RWPE1 (cell line): ENCODE data around the gene RCC2.
A peak's percentile ranks its signal among the peaks of the same experiment; 100 is the strongest.

Source experiments
- CTCF ChIA-PET: fragments of 350-600 bp; sonication (Branson Sonifier 250); formaldehyde crosslinking; extraction: SDS; loops from one replicate; lab custom pipeline; 2021; lab: Yijun Ruan, JAX
- POLR2A ChIA-PET: fragments of 400-600 bp; formaldehyde crosslinking; extraction: SDS; loops from one replicate; lab custom pipeline; 2020; ENCODE audit warnings: antibody characterized with exemption; ENCODE audit not compliant: low non-redundant PET; lab: Yijun Ruan, JAX
- DNase-seq: peaks from one replicate; pipeline ENCODE4 v3.0.0; 2012; ENCODE audit warnings: low spot score
- H3K27ac ChIP-seq: fragments of 450-650 bp; 2 replicates; pipeline ENCODE4 v1.5.1; 2017
- CTCF ChIP-seq: fragments of 450-650 bp; conservative IDR thresholded peaks from 2 replicates; pipeline ENCODE4 v1.5.1; 2017; ENCODE audit warnings: low read depth, mild to moderate bottlenecking

Gene RCC2

DNA sequence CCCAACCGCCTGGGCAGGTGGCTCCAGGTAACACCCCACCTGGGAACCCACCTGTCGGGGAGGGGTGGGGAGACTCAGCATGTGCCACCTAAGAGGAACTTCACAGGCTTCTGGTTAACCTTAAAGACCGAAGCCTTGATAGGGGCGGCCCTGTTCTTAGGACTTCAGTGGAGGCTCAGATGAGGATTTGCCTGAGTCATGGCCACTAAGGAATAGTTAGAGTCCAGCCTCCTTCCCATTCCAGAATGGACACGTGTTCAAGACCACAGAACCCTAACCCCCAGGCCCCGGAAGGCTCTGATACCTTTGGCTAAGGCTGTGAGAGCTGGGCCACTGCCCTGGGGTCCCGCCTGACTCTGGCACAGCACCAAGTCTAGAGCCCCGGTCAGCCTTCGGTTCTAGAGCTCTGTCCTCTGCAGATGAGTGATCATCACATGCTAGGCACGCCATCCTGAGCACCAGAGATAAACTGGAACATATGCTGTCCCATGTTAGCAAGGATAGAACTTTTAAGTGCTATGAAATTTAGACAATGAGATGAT, 47.2 kb downstream of the RCC2 start:
- TF ChIP-seq CTCF: no peak
- POLR2A ChIA-PET: no interaction called here
- no peak overlapping the region for H3K27ac ChIP-seq
- CTCF ChIA-PET: no interaction called here
- no peak for DNase-seq

DNA sequence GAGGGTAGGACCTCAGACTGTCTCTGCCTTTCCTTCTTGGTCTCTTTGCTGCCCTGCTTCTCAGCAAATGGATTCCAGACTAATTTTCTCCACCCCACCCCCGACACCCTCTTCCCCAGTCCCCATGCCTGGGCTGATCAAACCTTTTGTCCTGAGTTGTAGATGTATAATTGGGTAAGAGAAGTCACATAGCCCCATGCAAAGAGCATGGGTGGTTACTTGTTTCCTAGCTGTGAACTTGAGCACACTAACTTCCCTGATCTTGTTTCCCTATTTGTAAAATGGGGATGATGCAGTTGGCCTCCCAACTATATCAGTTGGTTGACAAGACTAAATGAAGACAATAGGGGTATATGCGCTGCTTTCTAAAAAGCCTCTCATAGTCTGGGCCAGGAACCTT, 58.3 kb downstream of the RCC2 start:
- DNase-seq: no peak
- no peak for TF ChIP-seq CTCF
- ChIA-PET CTCF (no interaction called here), POLR2A (no interaction called here)
- no peak overlapping the region for H3K27ac ChIP-seq

DNA sequence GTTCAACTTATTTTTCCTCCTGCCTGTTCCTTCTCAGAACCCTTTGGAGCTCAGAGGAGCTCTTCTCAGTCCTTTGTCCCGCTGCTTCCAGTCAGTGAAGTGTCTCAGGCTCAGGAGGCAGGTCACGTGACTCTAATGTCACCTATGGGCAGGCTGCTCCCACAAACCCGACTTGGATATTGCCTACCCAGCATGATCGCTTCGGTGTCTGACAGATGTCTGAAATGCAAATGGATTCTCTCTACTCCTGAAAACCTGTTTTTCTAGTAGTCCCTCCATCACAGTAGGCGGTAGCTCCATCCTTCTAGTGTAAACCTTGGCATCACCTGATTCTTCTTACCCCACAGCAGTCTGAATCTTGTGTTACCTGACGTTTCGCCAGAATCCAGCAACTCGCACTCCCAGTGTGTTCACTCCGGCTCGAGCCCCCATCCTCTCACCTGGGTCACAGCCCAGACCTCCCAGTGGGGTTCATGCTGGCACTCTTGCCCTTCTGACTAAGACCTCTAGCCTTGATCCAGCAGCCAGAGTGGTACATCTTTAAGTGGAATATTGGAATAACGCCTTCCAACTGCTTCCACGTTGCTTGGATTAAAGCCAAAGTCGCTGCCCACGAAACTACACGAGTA, 62.0 kb downstream of the RCC2 start:
- H3K27ac ChIP-seq: no peak overlapping the region
- POLR2A ChIA-PET: no interaction called here
- no peak for TF ChIP-seq CTCF
- CTCF ChIA-PET: interaction anchor here (0.6 to 0.7 kb wide), 2 partner anchors 224 to 239 kb away, joined by 3 to 4 read pairs; no protein-coding TSS in a partner anchor
- no peak for DNase-seq

DNA sequence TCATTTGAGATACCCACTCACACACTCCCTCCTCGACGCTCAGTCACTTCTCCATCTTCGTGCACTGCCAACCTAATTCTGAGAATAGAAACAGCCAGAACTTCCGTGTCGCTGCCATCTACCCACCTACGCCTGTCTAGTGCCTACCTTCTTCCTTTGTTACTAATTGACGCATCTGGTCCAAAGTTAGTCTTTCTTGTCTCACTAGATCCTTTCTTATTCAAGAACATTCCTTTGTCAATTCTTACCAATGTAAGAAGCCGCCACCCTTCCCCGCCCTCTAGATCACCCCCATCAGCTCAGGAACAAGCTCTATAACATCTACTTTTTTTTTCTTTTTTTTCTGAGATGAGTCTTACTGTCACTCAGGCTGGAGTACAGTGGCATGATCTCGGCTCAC, 63.8 kb downstream of the RCC2 start:
- no peak overlapping the region for H3K27ac ChIP-seq
- CTCF ChIA-PET: interaction anchor here (0.7 kb wide), 1 partner anchor 117 kb away, joined by 3 read pairs; no protein-coding TSS in a partner anchor
- TF ChIP-seq CTCF: no peak
- POLR2A ChIA-PET: no interaction called here
- no peak for DNase-seq

- POLR2A ChIA-PET: no interaction called here
- no peak for TF ChIP-seq CTCF
- CTCF ChIA-PET: interaction anchor here (0.7 kb wide), 1 partner anchor 8 kb away, joined by 3 read pairs; no protein-coding TSS in a partner anchor
- no peak for DNase-seq
- H3K27ac ChIP-seq: no peak overlapping the region
Observed at GRCh38 chr1:17372955-17373354, 66.5 kb downstream of the RCC2 start.

- peak within 1 kb of the TSS; percentile 5; the same call in 1 of the 2 replicates for H3K27ac ChIP-seq
- DNase-seq: no peak
- no peak for TF ChIP-seq CTCF
- POLR2A ChIA-PET: no interaction called here
- CTCF ChIA-PET: interaction anchor here (0.6 to 1.3 kb wide), 3 partner anchors 21 to 146 kb away, joined by 3 to 4 read pairs (median 3); no protein-coding TSS in a partner anchor
Observed at GRCh38 chr1:17371896-17372295, 67.6 kb downstream of the RCC2 start, which contains the start of gene PADI6. TSS of gene PADI6 (plus strand) at chr1:17372196. CDS start at chr1:17372246, 50 bp downstream.
